ENCODE data around the gene CLTRN. TPM values are rescaled to one million over a fixed set of nuclear protein-coding genes. Genes with fewer than 3 reads are reported as not detected.
"Not testable (repeated sequence)": the region's sequence is repeated elsewhere in the genome, so short reads cannot be mapped to it uniquely, and the experiment has no call there.

CLTRN gene
- total RNA-seq, 2 donors from 2014 or later, result 1.3 to 1.6 TPM

DNA sequence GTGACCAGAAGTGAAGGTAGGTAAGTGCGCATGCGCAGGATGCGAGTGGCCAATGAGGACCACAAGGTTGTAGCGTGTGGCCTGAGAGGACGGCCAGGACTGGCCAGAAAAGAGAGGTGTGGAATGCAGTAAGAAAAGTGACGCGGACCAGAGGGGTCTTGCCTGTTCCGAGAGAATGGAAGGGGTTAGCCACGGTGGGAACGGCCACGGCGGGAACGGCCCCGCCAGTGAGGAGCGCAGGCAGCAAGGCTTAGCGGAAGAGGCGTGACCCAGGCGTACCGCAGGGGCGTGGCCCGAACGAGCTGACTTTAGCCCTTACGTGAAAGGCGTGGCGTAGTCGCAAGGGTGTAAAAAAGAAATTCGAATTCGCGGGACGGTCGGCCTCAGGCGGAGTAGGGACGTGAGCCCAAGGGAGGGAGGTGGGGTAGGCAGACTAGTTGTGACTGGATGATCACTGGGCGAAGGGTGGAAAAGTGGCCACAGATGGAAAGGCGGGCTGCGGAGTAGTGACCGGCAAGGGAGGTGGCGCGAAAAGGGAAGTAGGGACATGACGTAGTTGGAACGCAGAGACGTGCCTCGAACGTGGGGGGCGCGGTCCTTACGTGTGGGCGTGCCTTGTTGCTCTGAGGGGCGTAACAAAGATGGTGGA lies 10.4 kb upstream of the CLTRN start:
- peak overlapping the region; percentile 56 to 67 for H3K4me3 ChIP-seq
- H3K4me1 ChIP-seq, result peaks cover 11% of the 10 kb centered on the region
- TF ChIP-seq, protein P1, sequence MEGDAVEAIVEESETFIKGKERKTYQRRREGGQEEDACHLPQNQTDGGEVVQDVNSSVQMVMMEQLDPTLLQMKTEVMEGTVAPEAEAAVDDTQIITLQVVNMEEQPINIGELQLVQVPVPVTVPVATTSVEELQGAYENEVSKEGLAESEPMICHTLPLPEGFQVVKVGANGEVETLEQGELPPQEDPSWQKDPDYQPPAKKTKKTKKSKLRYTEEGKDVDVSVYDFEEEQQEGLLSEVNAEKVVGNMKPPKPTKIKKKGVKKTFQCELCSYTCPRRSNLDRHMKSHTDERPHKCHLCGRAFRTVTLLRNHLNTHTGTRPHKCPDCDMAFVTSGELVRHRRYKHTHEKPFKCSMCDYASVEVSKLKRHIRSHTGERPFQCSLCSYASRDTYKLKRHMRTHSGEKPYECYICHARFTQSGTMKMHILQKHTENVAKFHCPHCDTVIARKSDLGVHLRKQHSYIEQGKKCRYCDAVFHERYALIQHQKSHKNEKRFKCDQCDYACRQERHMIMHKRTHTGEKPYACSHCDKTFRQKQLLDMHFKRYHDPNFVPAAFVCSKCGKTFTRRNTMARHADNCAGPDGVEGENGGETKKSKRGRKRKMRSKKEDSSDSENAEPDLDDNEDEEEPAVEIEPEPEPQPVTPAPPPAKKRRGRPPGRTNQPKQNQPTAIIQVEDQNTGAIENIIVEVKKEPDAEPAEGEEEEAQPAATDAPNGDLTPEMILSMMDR (IDR thresholded peaks at IDR 0.05), result peak in 1 of 7 experiments; percentile 7
- TF ChIP-seq POLR2A (IDR thresholded peaks at IDR 0.05), result peak; percentile 73 to 91 (median 85)
- DNase-seq (peak; percentile 92 to 99 (median 98)), ATAC-seq (peak; percentile 92)
- no peaks in the 10 kb centered on the region for H3K27me3 ChIP-seq
- intact Hi-C loops (cut with DNase I), result no loop called here
- 0% methylated on average over 49 of the region's 49 CpGs for WGBS, 2 donors
- H3K27ac ChIP-seq, result peak overlapping the region; percentile 95 to 99 (median 99)
- no peaks in the 10 kb centered on the region for H3K36me3 ChIP-seq (replicated peaks in 1 of 2; ENCODE audit: insufficient read depth in 1 of 2, low read depth in 2 of 2)
- no peaks in the 10 kb centered on the region for H3K9me3 ChIP-seq

DNA sequence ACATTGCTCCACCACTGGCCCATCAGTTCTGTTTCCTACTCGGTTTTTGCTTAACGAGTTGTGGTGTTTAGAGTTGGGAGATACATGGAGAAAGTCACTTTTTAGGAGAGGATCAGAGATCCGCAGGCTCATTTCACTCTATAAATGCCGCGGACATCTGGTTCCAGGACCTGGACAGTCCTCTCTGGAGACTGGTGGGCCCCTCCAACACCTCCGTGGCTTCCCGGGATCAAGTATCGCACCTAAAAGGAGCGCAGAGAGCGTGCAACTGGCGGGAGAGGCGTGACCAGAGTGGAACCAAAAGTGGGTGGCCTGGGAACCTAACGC lies 9.9 kb upstream of the CLTRN start:
- peak overlapping the region; percentile 95 to 99 (median 99) for H3K27ac ChIP-seq
- ATAC-seq (no peak), DNase-seq (no peak)
- no peaks in the 10 kb centered on the region for H3K36me3 ChIP-seq (replicated peaks in 1 of 2; ENCODE audit: insufficient read depth in 1 of 2, low read depth in 2 of 2)
- intact Hi-C loops (cut with DNase I), result no loop called here
- no peaks in the 10 kb centered on the region for H3K27me3 ChIP-seq
- peak overlapping the region; percentile 18 to 67 for H3K4me3 ChIP-seq
- H3K4me1 ChIP-seq, result peaks cover 11% of the 10 kb centered on the region
- H3K9me3 ChIP-seq, result no peaks in the 10 kb centered on the region
- TF ChIP-seq, protein P1 (IDR thresholded peaks at IDR 0.05), result no peak
- no peak for TF ChIP-seq POLR2A (IDR thresholded peaks at IDR 0.05)
- WGBS, 2 donors, result 0% methylated on average over 5 to 7 of the region's 13 CpGs

DNA sequence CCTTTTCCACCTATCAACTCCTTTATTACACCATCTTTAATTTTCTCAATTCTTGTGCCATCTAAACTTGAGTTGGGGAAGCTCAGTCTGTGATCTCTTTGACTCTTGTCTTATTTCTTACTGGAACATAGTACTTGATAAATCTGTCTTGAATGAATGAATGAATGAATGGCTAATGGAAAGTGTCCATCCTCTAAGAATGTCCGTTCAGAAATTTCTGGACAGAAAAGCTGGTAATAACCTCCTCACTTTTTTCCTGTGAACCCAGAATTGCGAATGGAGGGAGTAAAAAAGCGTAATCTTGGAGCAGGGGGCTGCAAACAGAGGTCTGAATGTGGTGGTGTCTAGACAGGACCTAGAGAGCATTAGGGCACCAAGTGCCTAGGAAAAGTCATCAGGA lies 9.4 kb upstream of the CLTRN start:
- H3K4me1 ChIP-seq, result peaks cover 11% of the 10 kb centered on the region
- no peak for ATAC-seq
- peak overlapping the region; percentile 95 to 99 (median 99) for H3K27ac ChIP-seq
- H3K4me3 ChIP-seq, result peak overlapping the region in 1 of 2 donors; percentile 67
- no peaks in the 10 kb centered on the region for H3K9me3 ChIP-seq
- H3K27me3 ChIP-seq, result no peaks in the 10 kb centered on the region
- 52 to 63% methylated on average over 3 of the region's 3 CpGs for WGBS, 2 donors
- TF ChIP-seq POLR2A (IDR thresholded peaks at IDR 0.05), result no peak
- TF ChIP-seq, protein P1 (IDR thresholded peaks at IDR 0.05), result no peak
- intact Hi-C loops (cut with DNase I), result no loop called here
- no peaks in the 10 kb centered on the region for H3K36me3 ChIP-seq (replicated peaks in 1 of 2; ENCODE audit: insufficient read depth in 1 of 2, low read depth in 2 of 2)
- DNase-seq, result no peak

DNA sequence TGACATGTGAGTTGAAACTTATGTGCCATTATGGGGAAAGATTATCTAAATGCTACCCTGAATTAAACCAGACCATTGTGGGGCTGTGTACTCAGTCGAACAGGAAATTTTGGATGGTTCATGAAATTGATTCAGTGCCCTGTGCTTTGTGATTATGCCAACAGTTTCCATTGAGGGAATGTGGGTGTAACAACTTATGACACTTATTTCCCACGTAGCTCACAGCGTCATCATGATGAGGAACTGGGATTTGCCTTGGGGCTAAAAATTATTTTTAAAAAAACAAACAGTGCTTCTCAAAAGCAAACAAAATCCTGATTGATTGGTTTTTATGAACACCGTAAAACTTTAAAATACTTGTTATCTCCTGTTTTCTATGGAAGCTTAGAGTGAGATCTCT lies 8.3 kb upstream of the CLTRN start:
- Histone ChIP-seq H3K9me3 (no peaks in the 10 kb centered on the region), H3K27me3 (no peaks in the 10 kb centered on the region), H3K36me3 (replicated peaks in 1 of 2; ENCODE audit: insufficient read depth in 1 of 2, low read depth in 2 of 2) (no peaks in the 10 kb centered on the region), H3K27ac (no peak overlapping the region), H3K4me1 (peaks cover 11% of the 10 kb centered on the region), H3K4me3 (no peak overlapping the region)
- 69 to 77% methylated on average over 4 of the region's 4 CpGs for WGBS, 2 donors
- DNase-seq (no peak), ATAC-seq (no peak)
- intact Hi-C loops (cut with DNase I), result no loop called here
- TF ChIP-seq POLR2A (IDR thresholded peaks at IDR 0.05), result no peak
- TF ChIP-seq, protein P1 (IDR thresholded peaks at IDR 0.05), result no peak

DNA sequence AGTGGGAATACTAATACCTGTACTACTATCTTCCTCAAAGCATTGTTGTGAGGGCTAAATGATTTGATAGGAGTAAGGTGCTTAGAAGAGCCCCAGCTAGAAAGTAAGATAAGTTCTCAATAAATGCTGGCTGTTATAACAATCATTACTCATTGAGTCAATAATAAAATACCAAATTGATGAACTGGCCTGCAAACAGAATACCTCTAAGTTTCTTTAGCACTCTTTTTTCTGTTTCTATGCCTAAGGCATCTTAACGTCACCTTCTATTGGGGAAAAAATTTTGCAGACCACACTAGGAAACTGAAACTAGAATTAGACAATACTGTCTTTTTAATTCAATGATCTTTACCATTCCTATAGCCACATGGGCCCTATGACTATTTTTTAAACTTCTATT lies 1.2 kb downstream of the CLTRN start:
- ATAC-seq, result no peak
- intact Hi-C loops (cut with DNase I), result no loop called here
- Histone ChIP-seq H3K9me3 (no peaks in the 10 kb centered on the region), H3K36me3 (replicated peaks in 1 of 2; ENCODE audit: insufficient read depth in 1 of 2, low read depth in 2 of 2) (no peaks in the 10 kb centered on the region), H3K27me3 (no peaks in the 10 kb centered on the region), H3K27ac (no peak overlapping the region), H3K4me3 (no peak overlapping the region), H3K4me1 (no peaks in the 10 kb centered on the region)
- DNase-seq, result no peak
- TF ChIP-seq, protein P1 (IDR thresholded peaks at IDR 0.05), result no peak
- TF ChIP-seq POLR2A (IDR thresholded peaks at IDR 0.05), result no peak
- 75 to 90% methylated on average over 1 of the region's 1 CpG for WGBS, 2 donors

DNA sequence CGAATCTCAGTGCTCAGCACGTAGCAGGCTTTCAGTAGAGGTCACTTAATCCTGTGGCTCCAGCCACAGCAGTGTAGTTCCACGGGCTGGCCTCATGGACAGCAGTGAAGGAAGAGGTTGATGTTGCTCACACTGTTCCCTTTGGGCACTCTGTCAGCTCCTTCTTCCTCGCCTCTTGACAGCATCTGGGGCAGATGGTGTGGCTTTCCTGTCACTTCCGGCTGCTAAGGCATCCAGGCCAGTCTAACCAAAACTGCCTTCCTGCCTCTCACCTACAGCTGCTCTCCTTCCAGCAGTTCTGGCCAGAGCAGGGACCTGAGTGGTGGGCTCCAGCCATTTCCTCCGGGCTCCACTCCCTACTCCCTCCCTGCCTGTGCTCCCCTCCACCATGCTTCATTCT lies 9.8 kb downstream of the CLTRN start:
- H3K27ac ChIP-seq; H3K4me1 ChIP-seq; H3K4me3 ChIP-seq; H3K9me3 ChIP-seq; DNase-seq; ATAC-seq; H3K27me3 ChIP-seq; H3K36me3 ChIP-seq (replicated peaks in 1 of 2; ENCODE audit: insufficient read depth in 1 of 2, low read depth in 2 of 2); intact Hi-C loops (cut with DNase I): not testable (repeated sequence)
- WGBS, 2 donors, result 85 to 86% methylated on average over 4 to 5 of the region's 6 CpGs

Measured in body of pancreas (tissue), 4 donors.